A673 (cell line): ENCODE measurements around the gene ADGRL3. TPM values are rescaled to one million over a fixed set of nuclear protein-coding genes. Genes with fewer than 3 reads are reported as not detected.

ENCODE experiments used
- BruUV-seq: library from RNA; stranded (reverse); fragments of 400-500 nt; replicated peaks from 2 replicates; lab custom pipeline; 2021; lab: Mats Ljungman, UMichigan
- CTCF ChIA-PET: fragments of 300-600 bp; sonication (Branson Sonifier 250); formaldehyde crosslinking; loops from one replicate; lab custom pipeline; 2022; ENCODE audit warnings: antibody characterized with exemption; lab: Charles Lee
- POLR2A ChIA-PET: fragments of 300-600 bp; sonication (Branson Sonifier 250); formaldehyde crosslinking; loops from one replicate; lab custom pipeline; 2022; ENCODE audit warnings: antibody characterized with exemption; ENCODE audit not compliant: low non-redundant PET; lab: Charles Lee
- DNase-seq: peaks from one replicate; pipeline ENCODE4 v3.0.0-alpha.2; 2015; ENCODE audit warnings: low spot score
- H3K27ac ChIP-seq: fragments of 200-600 bp; sonication (generic); 2 replicates; pipeline ENCODE4 v1.5.1; 2016; ENCODE audit warnings: mixed run types, low read depth, mild to moderate bottlenecking, mixed read lengths, antibody characterized with exemption, low read length; ENCODE audit not compliant: poor library complexity, severe bottlenecking
- H3K27me3 ChIP-seq: fragments of 200-600 bp; sonication (generic); replicated peaks from 2 replicates; pipeline ENCODE4 v1.6.1; 2017; ENCODE audit warnings: mixed run types, low read depth, mild to moderate bottlenecking, mixed read lengths, antibody characterized with exemption, low read length; ENCODE audit not compliant: insufficient read depth, poor library complexity
- H3K36me3 ChIP-seq: fragments of 200-600 bp; sonication (generic); 2 replicates; pipeline ENCODE4 v1.6.1; 2016; ENCODE audit warnings: mixed run types, mild to moderate bottlenecking, mixed read lengths, antibody characterized with exemption, low read length; ENCODE audit not compliant: insufficient read depth, poor library complexity, severe bottlenecking
- H3K4me1 ChIP-seq: fragments of 200-600 bp; sonication (generic); 2 replicates; pipeline ENCODE4 v1.6.1; 2017; ENCODE audit warnings: mixed run types, mild to moderate bottlenecking, mixed read lengths, antibody characterized with exemption, low read length; ENCODE audit not compliant: insufficient read depth, poor library complexity, severe bottlenecking
- H3K4me3 ChIP-seq: fragments of 200-600 bp; sonication (generic); 2 replicates; pipeline ENCODE4 v1.5.1; 2016; ENCODE audit warnings: low read depth, mixed run types, mild to moderate bottlenecking, mixed read lengths, low read length; ENCODE audit not compliant: poor library complexity, severe bottlenecking
- H3K9me3 ChIP-seq: fragments of 200-600 bp; sonication (generic); 2 replicates; pipeline ENCODE4 v1.6.1; 2016; ENCODE audit warnings: mixed run types, low read depth, mild to moderate bottlenecking, mixed read lengths, antibody characterized with exemption, low read length; ENCODE audit not compliant: poor library complexity, severe bottlenecking
- EZH2 ChIP-seq: fragments of 200-600 bp; sonication (generic); IDR thresholded peaks from 2 replicates; pipeline ENCODE4 v1.6.1; 2017; ENCODE audit warnings: borderline replicate concordance, low read depth, mild to moderate bottlenecking, mixed read lengths, antibody characterized with exemption, low read length; ENCODE audit not compliant: poor library complexity, severe bottlenecking
- intact Hi-C: fragments of 100-400 bp; cut with micrococcal nuclease; formaldehyde crosslinking; loops from one replicate; pipeline ENCODE4 v1.10.0; 2022; ENCODE audit not compliant: unreplicated experiment
- total RNA-seq: library from RNA; stranded (reverse); gene quantifications from 2 replicates; pipeline ENCODE4 v1.2.3, GENCODE V29; 2021
- TF ChIP-seq, protein P1 (sequence below): fragments of 300-800, 200-600 bp; sonication (generic); conservative IDR thresholded peaks from 2 replicates; pipeline ENCODE4 v1.5.1; 2017; ENCODE audit warnings: low read depth, mild to moderate bottlenecking, antibody characterized with exemption, low read length, moderate library complexity, mixed read lengths

The ADGRL3 gene
- total RNA-seq, 1 experiment from 2014 or later, result not detected

DNA sequence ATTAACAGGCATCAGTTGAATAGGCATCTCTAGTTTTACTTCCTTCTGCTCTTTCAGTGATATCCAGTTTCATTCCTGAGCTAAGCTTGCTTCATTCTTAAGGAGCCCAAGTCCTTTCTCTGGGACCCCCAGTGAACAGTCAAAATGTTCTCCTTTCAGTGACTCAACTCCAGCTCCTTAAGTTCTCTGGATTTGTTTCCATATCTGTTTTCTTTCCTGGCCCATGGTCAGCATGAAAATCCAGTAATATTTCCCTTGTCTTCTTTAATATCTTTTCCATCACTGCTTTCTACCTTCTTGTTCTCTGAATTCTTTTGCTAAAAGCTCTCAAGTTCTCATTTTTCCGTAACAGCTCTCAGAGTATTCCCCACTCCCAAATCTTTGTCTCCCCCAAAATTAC, 25.5 kb downstream of the ADGRL3 start:
- CTCF ChIA-PET, result no interaction called here
- no peaks in the 10 kb centered on the region for H3K27me3 ChIP-seq
- BruUV-seq, result no TSS peak

DNA sequence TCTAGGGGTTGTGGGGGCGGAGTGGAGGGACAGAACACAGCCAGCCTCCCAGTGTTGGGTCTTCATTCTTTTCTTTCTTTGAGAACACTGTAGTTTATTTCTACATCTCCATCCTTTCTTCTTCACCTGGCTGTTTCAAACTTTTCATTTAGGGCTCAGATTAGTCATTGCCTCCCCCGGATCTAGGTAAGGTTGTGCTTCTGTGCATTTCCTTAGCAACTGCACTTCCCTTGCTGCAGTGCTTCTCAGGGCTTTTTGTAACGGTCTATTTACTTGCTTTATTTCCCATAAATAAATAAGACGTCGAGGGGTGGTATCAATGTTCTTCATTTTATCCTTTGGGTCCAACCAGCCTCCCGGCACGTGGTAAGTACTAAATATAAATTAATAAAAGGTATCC, 31.3 kb downstream of the ADGRL3 start:
- intact Hi-C loops, result no loop called here
- H3K9me3 ChIP-seq, result no peaks in the 10 kb centered on the region
- H3K4me3 ChIP-seq, result no peak overlapping the region
- no peaks in the 10 kb centered on the region for H3K27me3 ChIP-seq
- TF ChIP-seq, protein P1, sequence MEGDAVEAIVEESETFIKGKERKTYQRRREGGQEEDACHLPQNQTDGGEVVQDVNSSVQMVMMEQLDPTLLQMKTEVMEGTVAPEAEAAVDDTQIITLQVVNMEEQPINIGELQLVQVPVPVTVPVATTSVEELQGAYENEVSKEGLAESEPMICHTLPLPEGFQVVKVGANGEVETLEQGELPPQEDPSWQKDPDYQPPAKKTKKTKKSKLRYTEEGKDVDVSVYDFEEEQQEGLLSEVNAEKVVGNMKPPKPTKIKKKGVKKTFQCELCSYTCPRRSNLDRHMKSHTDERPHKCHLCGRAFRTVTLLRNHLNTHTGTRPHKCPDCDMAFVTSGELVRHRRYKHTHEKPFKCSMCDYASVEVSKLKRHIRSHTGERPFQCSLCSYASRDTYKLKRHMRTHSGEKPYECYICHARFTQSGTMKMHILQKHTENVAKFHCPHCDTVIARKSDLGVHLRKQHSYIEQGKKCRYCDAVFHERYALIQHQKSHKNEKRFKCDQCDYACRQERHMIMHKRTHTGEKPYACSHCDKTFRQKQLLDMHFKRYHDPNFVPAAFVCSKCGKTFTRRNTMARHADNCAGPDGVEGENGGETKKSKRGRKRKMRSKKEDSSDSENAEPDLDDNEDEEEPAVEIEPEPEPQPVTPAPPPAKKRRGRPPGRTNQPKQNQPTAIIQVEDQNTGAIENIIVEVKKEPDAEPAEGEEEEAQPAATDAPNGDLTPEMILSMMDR, result no peak
- TF ChIP-seq EZH2, result no peak
- POLR2A ChIA-PET, result no interaction called here
- H3K4me1 ChIP-seq, result no peaks in the 10 kb centered on the region
- CTCF ChIA-PET, result no interaction called here
- H3K36me3 ChIP-seq, result no peaks in the 10 kb centered on the region
- no peak for DNase-seq
- BruUV-seq, result no TSS peak
- H3K27ac ChIP-seq, result no peak overlapping the region

More for the DNA sequence above, 25.5 kb downstream of the ADGRL3 start:
- intact Hi-C loops, result no loop called here
- Histone ChIP-seq H3K4me3 (no peak overlapping the region), H3K27ac (no peak overlapping the region), H3K36me3 (no peaks in the 10 kb centered on the region), H3K4me1 (no peaks in the 10 kb centered on the region), H3K9me3 (no peaks in the 10 kb centered on the region)
- no peak for TF ChIP-seq EZH2
- TF ChIP-seq, protein P1, result no peak
- DNase-seq, result no peak
- POLR2A ChIA-PET, result no interaction called here

DNA sequence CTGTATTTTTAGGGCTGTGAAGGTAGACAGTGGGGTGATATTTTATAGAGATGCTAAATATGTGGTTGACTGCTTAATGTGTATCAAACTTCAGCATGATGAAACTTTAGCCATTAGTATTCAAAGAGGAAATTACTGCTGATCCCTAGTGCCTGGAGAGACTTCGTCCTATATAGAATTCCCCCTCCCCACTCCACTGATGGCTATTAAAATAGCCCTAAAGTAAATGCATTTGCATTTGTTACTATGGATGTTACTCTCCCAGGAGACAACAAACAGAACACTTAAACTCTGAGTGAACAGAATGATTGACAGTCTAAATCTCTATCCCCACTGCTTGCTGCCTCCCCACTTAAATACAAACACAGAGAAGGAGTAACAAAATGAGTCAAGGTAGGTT, 39.1 kb downstream of the ADGRL3 start:
- BruUV-seq, result no TSS peak
- intact Hi-C loops, result no loop called here
- Histone ChIP-seq H3K4me1 (no peaks in the 10 kb centered on the region), H3K27ac (no peak overlapping the region), H3K36me3 (no peaks in the 10 kb centered on the region), H3K4me3 (no peak overlapping the region), H3K9me3 (no peaks in the 10 kb centered on the region), H3K27me3 (no peaks in the 10 kb centered on the region)
- TF ChIP-seq, protein P1, result no peak
- no peak for TF ChIP-seq EZH2
- DNase-seq, result no peak
- ChIA-PET CTCF (no interaction called here), POLR2A (no interaction called here)
